Thyroid gland (tissue), 4 donors: ENCODE results near the gene NXPH2. TPM values are rescaled to one million over a fixed set of nuclear protein-coding genes. Genes with fewer than 3 reads are reported as not detected.

Source experiments
- DNase-seq, 2 donors: peaks; one replicate each; pipeline ENCODE4 v3.0.0-alpha.2; 2019
- H3K27ac ChIP-seq, 3 donors: fragments of 200-600 bp; sonication (generic); 1 replicate in 2 of 3; 2 replicates in 1 of 3; pipeline ENCODE4 v1.5.1; 2016 to 2019; ENCODE audit warnings: mild to moderate bottlenecking in 1 of 3, moderate library complexity in 1 of 3
- H3K27me3 ChIP-seq: fragments of 200-600 bp; sonication (generic); one replicate; pipeline ENCODE4 v1.5.1; 2019
- H3K36me3 ChIP-seq, 2 donors: fragments of 200-600 bp; sonication (generic); one replicate each; pipeline ENCODE4 v1.5.1; 2016 to 2019
- H3K4me1 ChIP-seq, 2 donors: fragments of 200-600 bp; sonication (generic); one replicate each; pipeline ENCODE4 v1.5.1; 2017 to 2019
- H3K4me3 ChIP-seq, 3 donors: fragments of 200-600 bp; sonication (generic); replicated peaks in 1 of 3; 1 replicate in 2 of 3; 2 replicates in 1 of 3; pipeline ENCODE4 v1.5.1; 2016; ENCODE audit warnings: mild to moderate bottlenecking in 1 of 3
- H3K9me3 ChIP-seq: fragments of 200-600 bp; sonication (generic); one replicate; pipeline ENCODE4 v1.5.1; 2017
- POLR2A ChIP-seq, 2 donors: fragments of 450-650 bp; IDR thresholded peaks; one replicate each; pipeline ENCODE4 v1.6.1; 2017; ENCODE audit warnings: antibody characterized with exemption in 2 of 2, mild to moderate bottlenecking in 2 of 2, moderate library complexity in 1 of 2
- WGBS, 2 donors: methylation state at CpG; one replicate each; pipeline ENCODE4 v1.1.5; 2017; 5-methylcytosine and 5-hydroxymethylcytosine counted together
- intact Hi-C: fragments of 100-400 bp; cut with DNase I; formaldehyde crosslinking; loops from one replicate; pipeline ENCODE4 v1.15.1; 2023
- total RNA-seq, 4 donors: library from RNA; depleted of rRNA; stranded (reverse); fragments of >200 nt; gene quantifications; one replicate each; pipeline ENCODE4 v1.2.3, GENCODE V29; 2016
- TF ChIP-seq, protein P1 (sequence below), 6 experiments: fragments of 200-600 bp in 3 of 6; fragments of 450-650 bp in 3 of 6; sonication (generic) in 3 of 6; IDR thresholded peaks; one replicate each; pipeline ENCODE4 v1.5.1; 2016 to 2019; ENCODE audit warnings: antibody characterized with exemption in 6 of 6, mild to moderate bottlenecking in 2 of 6, inconsistent platforms in 1 of 6, moderate library complexity in 1 of 6

NXPH2 gene
- total RNA-seq, 4 donors from 2014 or later, result not detected

GRCh38 chr2:138703242-138703641 is 76.9 kb downstream of the NXPH2 start:
- no peak overlapping the region for H3K4me3 ChIP-seq
- intact Hi-C loops, result no loop called here
- H3K9me3 ChIP-seq, result no peaks in the 10 kb centered on the region
- 91 to 95% methylated on average over 2 of the region's 2 CpGs for WGBS, 2 donors
- TF ChIP-seq, protein P1, sequence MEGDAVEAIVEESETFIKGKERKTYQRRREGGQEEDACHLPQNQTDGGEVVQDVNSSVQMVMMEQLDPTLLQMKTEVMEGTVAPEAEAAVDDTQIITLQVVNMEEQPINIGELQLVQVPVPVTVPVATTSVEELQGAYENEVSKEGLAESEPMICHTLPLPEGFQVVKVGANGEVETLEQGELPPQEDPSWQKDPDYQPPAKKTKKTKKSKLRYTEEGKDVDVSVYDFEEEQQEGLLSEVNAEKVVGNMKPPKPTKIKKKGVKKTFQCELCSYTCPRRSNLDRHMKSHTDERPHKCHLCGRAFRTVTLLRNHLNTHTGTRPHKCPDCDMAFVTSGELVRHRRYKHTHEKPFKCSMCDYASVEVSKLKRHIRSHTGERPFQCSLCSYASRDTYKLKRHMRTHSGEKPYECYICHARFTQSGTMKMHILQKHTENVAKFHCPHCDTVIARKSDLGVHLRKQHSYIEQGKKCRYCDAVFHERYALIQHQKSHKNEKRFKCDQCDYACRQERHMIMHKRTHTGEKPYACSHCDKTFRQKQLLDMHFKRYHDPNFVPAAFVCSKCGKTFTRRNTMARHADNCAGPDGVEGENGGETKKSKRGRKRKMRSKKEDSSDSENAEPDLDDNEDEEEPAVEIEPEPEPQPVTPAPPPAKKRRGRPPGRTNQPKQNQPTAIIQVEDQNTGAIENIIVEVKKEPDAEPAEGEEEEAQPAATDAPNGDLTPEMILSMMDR (IDR thresholded peaks at IDR 0.05), result no peak
- no peak for TF ChIP-seq POLR2A (IDR thresholded peaks at IDR 0.05)
- no peaks in the 10 kb centered on the region for H3K27me3 ChIP-seq
- no peaks in the 10 kb centered on the region for H3K36me3 ChIP-seq
- peaks cover 0 to 4% of the 10 kb centered on the region in 2 donors for H3K4me1 ChIP-seq
- no peak for DNase-seq
- H3K27ac ChIP-seq, result no peak overlapping the region

DNA sequence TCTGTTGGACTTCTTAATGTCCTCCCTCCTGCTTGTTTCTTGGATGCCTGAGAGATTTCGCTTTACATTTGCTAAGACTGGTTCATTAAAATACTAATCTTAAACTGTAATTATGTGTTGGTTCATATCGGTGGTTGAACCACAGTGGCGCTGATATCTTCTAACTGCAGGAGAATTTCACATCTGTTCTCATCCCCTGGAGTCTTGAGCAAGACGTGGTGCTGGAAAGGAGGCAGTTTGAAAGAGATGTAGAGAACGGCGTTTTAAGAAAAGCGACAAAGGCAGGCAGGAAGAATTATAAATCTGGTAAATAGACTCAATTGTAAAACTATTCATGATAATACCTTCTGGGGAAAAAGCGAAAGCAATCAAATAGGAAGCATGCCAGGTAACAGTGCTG is 79.5 kb downstream of the NXPH2 start:
- TF ChIP-seq, protein P1 (IDR thresholded peaks at IDR 0.05), result no peak
- no peak for TF ChIP-seq POLR2A (IDR thresholded peaks at IDR 0.05)
- Histone ChIP-seq H3K4me1 (peaks cover 0 to 4% of the 10 kb centered on the region in 2 donors), H3K27me3 (no peaks in the 10 kb centered on the region), H3K4me3 (no peak overlapping the region), H3K36me3 (no peaks in the 10 kb centered on the region), H3K9me3 (no peaks in the 10 kb centered on the region), H3K27ac (no peak overlapping the region)
- no peak for DNase-seq
- intact Hi-C loops, result no loop called here
- 67 to 69% methylated on average over 8 of the region's 8 CpGs for WGBS, 2 donors

- intact Hi-C loops, result no loop called here
- WGBS, 2 donors, result 80 to 87% methylated on average over 8 of the region's 8 CpGs
- TF ChIP-seq, protein P1 (IDR thresholded peaks at IDR 0.05), result no peak
- no peak for TF ChIP-seq POLR2A (IDR thresholded peaks at IDR 0.05)
Observed at GRCh38 chr2:138699421-138699820, 80.8 kb downstream of the NXPH2 start.

DNA sequence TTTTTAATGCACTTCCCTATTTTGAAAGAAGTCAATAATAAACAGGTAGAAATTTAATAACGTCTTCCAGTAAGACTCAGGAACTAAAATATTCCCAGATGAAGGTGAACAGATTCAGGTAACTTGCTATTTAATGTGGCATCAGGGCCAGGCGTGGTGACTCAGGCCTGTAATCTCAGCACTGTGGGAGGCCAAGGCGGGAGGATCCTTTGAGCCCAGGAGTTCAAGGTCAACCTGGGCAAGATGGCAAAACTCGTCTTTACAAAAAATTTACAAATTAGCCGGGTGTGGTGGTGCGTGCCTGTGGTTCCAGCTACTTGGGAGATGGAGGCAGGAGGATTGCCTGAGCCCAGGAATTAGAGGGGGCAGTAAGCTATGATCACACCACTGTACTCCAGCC is 81.8 kb downstream of the NXPH2 start:
- H3K4me1 ChIP-seq, result peaks cover 0 to 4% of the 10 kb centered on the region in 2 donors
- WGBS, 2 donors, result 94 to 97% methylated on average over 6 of the region's 6 CpGs
- H3K27me3 ChIP-seq, result no peaks in the 10 kb centered on the region
- no peak for TF ChIP-seq POLR2A (IDR thresholded peaks at IDR 0.05)
- H3K27ac ChIP-seq, result no peak overlapping the region
- DNase-seq, result no peak
- H3K9me3 ChIP-seq, result no peaks in the 10 kb centered on the region
- H3K4me3 ChIP-seq, result no peak overlapping the region
- intact Hi-C loops, result no loop called here
- H3K36me3 ChIP-seq, result no peaks in the 10 kb centered on the region

More at GRCh38 chr2:138699421-138699820, 80.8 kb downstream of the NXPH2 start:
- no peak overlapping the region for H3K27ac ChIP-seq
- H3K36me3 ChIP-seq, result no peaks in the 10 kb centered on the region
- peaks cover 0 to 4% of the 10 kb centered on the region in 2 donors for H3K4me1 ChIP-seq
- no peaks in the 10 kb centered on the region for H3K27me3 ChIP-seq
- H3K9me3 ChIP-seq, result no peaks in the 10 kb centered on the region
- DNase-seq, result no peak
- H3K4me3 ChIP-seq, result no peak overlapping the region

GRCh38 chr2:138691667-138692066 is 88.5 kb downstream of the NXPH2 start:
- no peaks in the 10 kb centered on the region for H3K9me3 ChIP-seq
- no peaks in the 10 kb centered on the region for H3K27me3 ChIP-seq
- TF ChIP-seq, protein P1 (IDR thresholded peaks at IDR 0.05), result no peak
- TF ChIP-seq POLR2A (IDR thresholded peaks at IDR 0.05), result no peak
- H3K4me1 ChIP-seq, result no peaks in the 10 kb centered on the region
- DNase-seq, result no peak
- H3K36me3 ChIP-seq, result no peaks in the 10 kb centered on the region
- H3K4me3 ChIP-seq, result no peak overlapping the region
- 95 to 96% methylated on average over 1 of the region's 1 CpG for WGBS, 2 donors
- no peak overlapping the region for H3K27ac ChIP-seq
- intact Hi-C loops, result no loop called here

DNA sequence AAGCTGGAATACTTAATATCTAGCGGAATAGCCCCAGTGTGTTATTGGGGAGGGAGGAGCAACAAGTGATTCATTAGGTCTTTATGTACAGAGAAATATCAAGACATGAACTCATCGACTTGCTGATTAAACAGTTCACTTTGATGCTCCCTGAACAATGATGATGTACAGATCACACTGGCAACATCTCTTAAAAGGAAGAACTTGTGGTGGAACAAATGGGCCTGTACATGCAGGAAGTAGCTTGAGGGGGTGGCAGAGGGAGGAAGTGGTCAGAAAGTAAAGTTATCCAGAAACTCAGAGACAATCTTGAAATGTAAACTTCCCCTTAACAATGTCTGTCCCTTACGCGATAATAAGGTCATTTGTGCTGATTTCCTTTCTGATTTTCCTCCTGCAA is 90.5 kb downstream of the NXPH2 start:
- WGBS, 2 donors, result 62 to 74% methylated on average over 4 of the region's 4 CpGs
- H3K27ac ChIP-seq, result no peak overlapping the region
- intact Hi-C loops, result no loop called here
- no peak overlapping the region for H3K4me3 ChIP-seq
- no peaks in the 10 kb centered on the region for H3K27me3 ChIP-seq
- no peaks in the 10 kb centered on the region for H3K4me1 ChIP-seq
- no peaks in the 10 kb centered on the region for H3K36me3 ChIP-seq
- TF ChIP-seq, protein P1 (IDR thresholded peaks at IDR 0.05), result no peak
- no peak for TF ChIP-seq POLR2A (IDR thresholded peaks at IDR 0.05)
- no peak for DNase-seq
- no peaks in the 10 kb centered on the region for H3K9me3 ChIP-seq
